Measurements from ENCODE around the gene UBAC1.
"Not testable (repeated sequence)": the region's sequence is repeated elsewhere in the genome, so short reads cannot be mapped to it uniquely, and the experiment has no call there.

The UBAC1 gene

GRCh38 chr9:135957431-135957830 lies 3.7 kb downstream of the UBAC1 start:
- no peak for DNase-seq

- DNase-seq: no peak
These were observed 4.4 kb downstream of the UBAC1 start for GRCh38 chr9:135956802-135957174.

- peak; percentile 57 for DNase-seq
These were observed 5.0 kb downstream of the UBAC1 start for GRCh38 chr9:135955934-135956801.

GRCh38 chr9:135952664-135953206 lies 8.4 kb downstream of the UBAC1 start:
- DNase-seq: no peak

- DNase-seq: peak; percentile 100
These were observed 9.1 kb downstream of the UBAC1 start for GRCh38 chr9:135951889-135952663.

GRCh38 chr9:135951310-135951709 lies 9.9 kb downstream of the UBAC1 start:
- not testable (repeated sequence) for DNase-seq

- not testable (repeated sequence) for DNase-seq
These were observed 10.3 kb downstream of the UBAC1 start for GRCh38 chr9:135950841-135951240.

GRCh38 chr9:135950135-135950682 lies 11.0 kb downstream of the UBAC1 start:
- DNase-seq: peak; percentile 99

- DNase-seq: no peak
These were observed 11.6 kb downstream of the UBAC1 start for GRCh38 chr9:135949501-135950134.

GRCh38 chr9:135948968-135949367 lies 12.2 kb downstream of the UBAC1 start:
- no peak for DNase-seq

GRCh38 chr9:135948446-135948845 lies 12.7 kb downstream of the UBAC1 start:
- DNase-seq: no peak

- no peak for DNase-seq
These were observed 13.6 kb downstream of the UBAC1 start for GRCh38 chr9:135947582-135947981.

- DNase-seq: not testable (repeated sequence)
These were observed 14.1 kb downstream of the UBAC1 start for GRCh38 chr9:135947105-135947504.

- DNase-seq: no peak
These were observed 14.7 kb downstream of the UBAC1 start for GRCh38 chr9:135946392-135946994.

- no peak for DNase-seq
These were observed 15.2 kb downstream of the UBAC1 start for GRCh38 chr9:135945969-135946368.

- no peak for DNase-seq
These were observed 16.5 kb downstream of the UBAC1 start for GRCh38 chr9:135944444-135945252.

GRCh38 chr9:135943604-135944003 lies 17.6 kb downstream of the UBAC1 start:
- not testable (repeated sequence) for DNase-seq

GRCh38 chr9:135941288-135941995 lies 19.7 kb downstream of the UBAC1 start:
- DNase-seq: no peak

GRCh38 chr9:135939351-135940265 lies 21.6 kb downstream of the UBAC1 start:
- DNase-seq: peak; percentile 49
